ENCODE data around the gene BACH2. TPM values are rescaled to one million over a fixed set of nuclear protein-coding genes. Genes with fewer than 3 reads are reported as not detected.

BACH2 gene
- total and polyA plus RNA-seq, 7 donors, result 0.12 to 16.9 (median 5.9) TPM

DNA sequence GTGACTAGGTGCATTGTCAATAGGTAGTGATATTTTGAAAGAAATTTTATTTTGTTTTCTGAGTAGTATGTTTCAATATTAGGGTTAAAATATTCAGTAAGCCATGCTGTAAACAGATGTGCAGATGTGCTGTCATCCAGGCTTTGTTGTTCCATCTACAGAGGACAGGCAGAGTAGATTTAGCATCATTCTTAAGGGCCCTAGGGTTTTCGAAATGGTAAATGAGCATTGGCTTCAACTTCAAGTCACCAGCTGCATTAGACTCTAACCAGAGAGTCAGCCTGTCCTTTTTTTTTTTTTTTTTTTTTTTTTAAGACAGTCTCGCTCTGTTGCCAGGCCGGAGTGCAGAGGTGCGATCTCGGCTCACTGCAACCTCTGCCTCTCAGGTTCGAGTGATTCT is 27.1 kb upstream of the BACH2 start:
- 67 to 89% (median 83%) methylated on average over 6 of the region's 6 CpGs for WGBS, 3 donors
- intact Hi-C loops (cut with DNase I), result no loop called here
- no peak for DNase-seq
- H3K9me3 ChIP-seq, result no peaks in the 10 kb centered on the region
- TF ChIP-seq CTCF (IDR thresholded peaks at IDR 0.05), result no peak
- no peaks in the 10 kb centered on the region for H3K36me3 ChIP-seq (ENCODE audit: insufficient read depth in 1 of 2, low read depth in 1 of 2)
- no peaks in the 10 kb centered on the region for H3K27me3 ChIP-seq (ENCODE audit: insufficient read depth in 3 of 3, low read length in 2 of 3)
- no peaks in the 10 kb centered on the region for H3K4me1 ChIP-seq
- no peak overlapping the region for H3K4me3 ChIP-seq
- no peak for ATAC-seq
- H3K27ac ChIP-seq, result no peak overlapping the region

GRCh38 chr6:90322976-90323474 is 26.4 kb upstream of the BACH2 start:
- Histone ChIP-seq H3K4me1 (no peaks in the 10 kb centered on the region), H3K4me3 (no peak overlapping the region), H3K9me3 (no peaks in the 10 kb centered on the region), H3K27ac (no peak overlapping the region), H3K36me3 (ENCODE audit: insufficient read depth in 1 of 2, low read depth in 1 of 2) (no peaks in the 10 kb centered on the region), H3K27me3 (ENCODE audit: insufficient read depth in 3 of 3, low read length in 2 of 3) (no peaks in the 10 kb centered on the region)
- intact Hi-C loops (cut with DNase I), result no loop called here
- WGBS, 3 donors, result 82 to 90% (median 87%) methylated on average over 3 of the region's 3 CpGs
- TF ChIP-seq CTCF (IDR thresholded peaks at IDR 0.05), result no peak
- DNase-seq (no peak), ATAC-seq (no peak)

DNA sequence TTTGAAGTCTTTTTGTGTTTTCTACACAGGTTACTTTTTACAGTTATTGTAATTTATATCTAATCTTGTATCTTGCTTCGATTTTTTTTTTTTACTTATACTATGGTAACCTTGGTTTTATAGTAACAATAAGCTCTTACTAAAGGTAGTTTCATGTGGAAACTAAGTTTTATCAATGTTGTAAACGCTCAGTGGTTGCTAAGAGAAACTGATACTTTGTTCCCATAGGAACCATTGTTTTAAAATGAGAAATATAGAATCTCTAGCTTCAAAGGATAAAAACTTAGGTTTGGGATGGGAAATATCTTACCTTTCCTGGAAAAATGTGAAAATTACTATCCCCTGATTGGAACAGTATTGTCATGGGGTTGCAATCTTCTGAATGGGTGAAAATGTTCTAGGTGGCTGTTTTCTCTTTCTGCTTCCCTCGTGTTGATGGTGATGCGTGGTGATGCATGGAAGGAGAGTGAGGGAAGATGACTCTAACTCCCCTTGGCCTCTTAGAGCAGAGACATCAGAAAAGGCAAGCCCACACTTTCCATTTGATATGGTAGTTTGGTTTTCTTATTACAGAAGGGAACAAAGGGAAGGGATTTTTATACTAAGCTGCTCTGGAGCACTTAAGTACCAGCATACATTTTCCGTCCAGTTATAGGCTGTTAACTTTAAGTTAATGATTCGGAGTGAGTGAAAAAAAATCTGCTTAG is 23.5 kb upstream of the BACH2 start:
- DNase-seq (no peak), ATAC-seq (no peak)
- no peak overlapping the region for H3K27ac ChIP-seq
- no peaks in the 10 kb centered on the region for H3K9me3 ChIP-seq
- H3K4me3 ChIP-seq, result no peak overlapping the region
- intact Hi-C loops (cut with DNase I), result no loop called here
- no peaks in the 10 kb centered on the region for H3K27me3 ChIP-seq (ENCODE audit: insufficient read depth in 3 of 3, low read length in 2 of 3)
- WGBS, 3 donors, result 81 to 86% (median 82%) methylated on average over 6 of the region's 6 CpGs
- no peak for TF ChIP-seq CTCF (IDR thresholded peaks at IDR 0.05)
- H3K4me1 ChIP-seq, result no peaks in the 10 kb centered on the region
- no peaks in the 10 kb centered on the region for H3K36me3 ChIP-seq (ENCODE audit: insufficient read depth in 1 of 2, low read depth in 1 of 2)

DNA sequence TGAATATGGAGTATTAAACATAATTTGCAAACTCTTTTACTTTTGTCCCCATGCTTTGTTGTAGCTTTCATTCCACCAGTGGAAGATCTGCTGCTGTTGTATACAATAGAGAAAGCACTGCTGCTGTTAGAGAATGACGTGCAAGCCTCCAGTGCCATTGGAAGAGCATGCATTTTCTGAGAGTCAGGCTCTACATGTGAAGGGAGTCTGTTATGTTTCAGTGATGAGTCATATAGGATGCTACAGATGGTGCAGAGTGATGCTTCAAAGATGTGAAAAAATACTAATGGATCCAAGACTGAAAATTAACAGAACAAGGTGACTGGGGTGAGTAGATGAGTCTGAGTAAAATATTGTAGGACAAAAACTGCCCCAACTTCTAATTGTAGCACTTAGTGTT is 22.4 kb upstream of the BACH2 start:
- no peaks in the 10 kb centered on the region for H3K36me3 ChIP-seq (ENCODE audit: insufficient read depth in 1 of 2, low read depth in 1 of 2)
- intact Hi-C loops (cut with DNase I), result no loop called here
- TF ChIP-seq CTCF (IDR thresholded peaks at IDR 0.05), result no peak
- peaks cover 0 to 3% (median 0%) of the 10 kb centered on the region in 3 donors for H3K27me3 ChIP-seq (ENCODE audit: insufficient read depth in 3 of 3, low read length in 2 of 3)
- H3K9me3 ChIP-seq, result no peaks in the 10 kb centered on the region
- WGBS, 3 donors, result 78 to 82% (median 79%) methylated on average over 1 of the region's 1 CpG
- H3K4me1 ChIP-seq, result no peaks in the 10 kb centered on the region
- no peak for DNase-seq
- H3K27ac ChIP-seq, result no peak overlapping the region
- H3K4me3 ChIP-seq, result no peak overlapping the region
- ATAC-seq, result no peak

DNA sequence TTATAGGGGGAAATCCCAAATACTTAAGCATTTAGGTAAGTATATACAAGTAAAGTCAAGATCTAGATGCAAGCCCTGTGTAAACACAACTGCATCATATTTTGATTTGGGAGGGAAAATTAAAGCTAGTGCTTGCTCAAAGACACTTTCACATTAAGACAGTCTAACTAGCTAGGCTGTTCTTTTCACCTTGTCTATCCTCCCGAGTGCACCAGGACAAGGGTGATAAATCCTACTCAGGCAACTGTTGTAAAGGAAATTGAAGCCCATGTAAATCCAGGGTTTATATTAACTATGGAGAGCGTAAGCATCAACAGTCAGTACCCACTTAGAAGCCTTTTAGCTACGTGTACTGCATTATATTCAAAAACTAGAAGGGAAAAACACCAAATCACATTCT is 19.3 kb upstream of the BACH2 start:
- H3K4me3 ChIP-seq, result no peak overlapping the region
- ATAC-seq (no peak), DNase-seq (no peak)
- no peaks in the 10 kb centered on the region for H3K4me1 ChIP-seq
- 63 to 74% (median 73%) methylated on average over 3 of the region's 3 CpGs for WGBS, 3 donors
- H3K9me3 ChIP-seq, result no peaks in the 10 kb centered on the region
- peaks cover 0 to 3% (median 0%) of the 10 kb centered on the region in 3 donors for H3K27me3 ChIP-seq (ENCODE audit: insufficient read depth in 3 of 3, low read length in 2 of 3)
- TF ChIP-seq CTCF (IDR thresholded peaks at IDR 0.05), result no peak
- no peaks in the 10 kb centered on the region for H3K36me3 ChIP-seq (ENCODE audit: insufficient read depth in 1 of 2, low read depth in 1 of 2)
- intact Hi-C loops (cut with DNase I), result no loop called here
- H3K27ac ChIP-seq, result no peak overlapping the region
